ENCODE data around the gene KRT26.

- TF ChIP-seq CTCF (IDR thresholded peaks at IDR 0.05; ENCODE audit: poor library complexity, severe bottlenecking): no peak
- TF ChIP-seq RAD21 (conservative IDR thresholded peaks at IDR 0.05): no peak
- no peak for TF ChIP-seq POLR2AphosphoS5 (IDR thresholded peaks at IDR 0.05)
- no peak for TF ChIP-seq EP300 (conservative IDR thresholded peaks at IDR 0.05; ENCODE audit: poor library complexity, severe bottlenecking)
- no peak for TF ChIP-seq EZH2 (IDR thresholded peaks at IDR 0.05; ENCODE audit: borderline replicate concordance, insufficient read depth, low read length, poor library complexity, severe bottlenecking)
Observed at GRCh38 chr17:40816569-40816968, 44.6 kb upstream of the KRT26 start.
